K562 (cell line): Measurements from ENCODE around the gene IL17D. TPM values are rescaled to one million over a fixed set of nuclear protein-coding genes. Genes with fewer than 3 reads are reported as not detected.

ENCODE experiments used
- ATAC-seq: fragments of 200-7000 bp; cut with Tn5 transposase; 3 replicates; pipeline ENCODE4 v1.9.1; 2020; ENCODE audit warnings: moderate library complexity
- BruUV-seq: library from RNA; stranded (reverse); fragments of 400-500 nt; replicated peaks from 2 replicates; lab custom pipeline; 2021; lab: Mats Ljungman, UMichigan
- CTCF ChIA-PET: fragments of 300-600 bp; formaldehyde crosslinking; extraction: SDS; loops from one replicate; lab custom pipeline; 2021; ENCODE audit warnings: low intra/inter-chr PET ratio; lab: Yijun Ruan, JAX
- POLR2A ChIA-PET: fragments of 300-600, 350-650 bp; sonication (Branson Sonifier 250); formaldehyde crosslinking; extraction: SDS; loops from one replicate; lab custom pipeline; 2021; ENCODE audit warnings: antibody characterized with exemption, inconsistent platforms; lab: Yijun Ruan, JAX
- DNase-seq, 4 experiments: peaks; one replicate each; pipeline versions ENCODE4 v3.0.0 to v3.0.0-alpha.2; 2011 to 2018; ENCODE audit warnings: low spot score in 3 of 4, mixed read lengths in 3 of 4; ENCODE audit errors: extremely low read depth in 1 of 4
- FAIRE-seq: peaks from 2 replicates; lab custom pipeline; 2011; peaks lifted over from hg19 to GRCh38; lab: Jason Lieb, UNC
- H2AFZ ChIP-seq: 2 replicates; pipeline ENCODE4 v1.6.0; 2011; ENCODE audit warnings: low read depth, low read length, control low read depth, inconsistent platforms
- H3K27ac ChIP-seq: fragments of 200-600 bp; 3 replicates; pipeline ENCODE4 v1.8.0; 2011; ENCODE audit warnings: low read depth, mild to moderate bottlenecking, control low read depth, inconsistent platforms, low read length, moderate library complexity, mixed read lengths; ENCODE audit errors: extremely low read depth
- H3K27me3 ChIP-seq, 2 experiments: fragments of 300-600 bp in 1 of 2; 2 replicates in 1 of 2; 3 replicates in 1 of 2; pipeline versions ENCODE4 v1.6.0 to v1.8.0; 2011; ENCODE audit warnings: inconsistent platforms in 2 of 2, low read length in 2 of 2, mild to moderate bottlenecking in 1 of 2, mixed read lengths in 1 of 2, moderate library complexity in 1 of 2; ENCODE audit not compliant: control insufficient read depth in 2 of 2, insufficient read depth in 2 of 2
- H3K36me3 ChIP-seq: fragments of 300-600 bp; 3 replicates; pipeline ENCODE4 v1.8.0; 2011; ENCODE audit warnings: mild to moderate bottlenecking, low read length, inconsistent platforms; ENCODE audit not compliant: control insufficient read depth, insufficient read depth
- H3K4me1 ChIP-seq, 2 experiments: fragments of 200-600 bp in 1 of 2; replicated peaks in 1 of 2; 2 replicates in 1 of 2; 3 replicates in 1 of 2; pipeline versions ENCODE4 v1.5.1 to v1.8.0; 2011; ENCODE audit warnings: inconsistent platforms in 2 of 2, low read length in 2 of 2, mild to moderate bottlenecking in 1 of 2, mixed read lengths in 1 of 2, moderate library complexity in 1 of 2; ENCODE audit not compliant: control insufficient read depth in 2 of 2, insufficient read depth in 2 of 2
- H3K4me2 ChIP-seq: 2 replicates; pipeline ENCODE4 v1.6.1; 2011; ENCODE audit warnings: low read length, control low read depth, inconsistent platforms, mixed read lengths; ENCODE audit not compliant: insufficient read depth
- H3K4me3 ChIP-seq: fragments of 200-600 bp; sonication (generic), shearing (Covaris generic); 2 replicates; pipeline ENCODE4 v1.5.1; 2016; ENCODE audit warnings: control low read depth, inconsistent platforms
- H3K79me2 ChIP-seq: fragments of 200-600 bp; 3 replicates; pipeline ENCODE4 v1.8.0; 2011; ENCODE audit warnings: low read length, inconsistent platforms; ENCODE audit not compliant: control insufficient read depth, insufficient read depth
- H3K9ac ChIP-seq, 2 experiments: 2 replicates each; pipeline versions ENCODE4 v1.6.0 to v1.6.1; 2011; ENCODE audit warnings: low read depth in 2 of 2, low read length in 2 of 2, control low read depth in 1 of 2, inconsistent platforms in 1 of 2, mild to moderate bottlenecking in 1 of 2, mixed read lengths in 1 of 2; ENCODE audit not compliant: insufficient read depth in 1 of 2
- H3K9me1 ChIP-seq: one replicate; pipeline ENCODE4 v1.6.0; 2011; ENCODE audit warnings: inconsistent platforms, mild to moderate bottlenecking, low read length, moderate library complexity; ENCODE audit not compliant: control insufficient read depth, insufficient read depth
- H3K9me3 ChIP-seq: replicated peaks from 2 replicates; pipeline ENCODE4 v1.5.1; 2011; ENCODE audit warnings: low read depth, low read length, inconsistent platforms; ENCODE audit not compliant: control insufficient read depth, insufficient read depth
- H4K20me1 ChIP-seq: replicated peaks from 2 replicates; pipeline ENCODE4 v1.6.1; 2011; ENCODE audit warnings: low read length, inconsistent platforms, mixed read lengths; ENCODE audit not compliant: control insufficient read depth, insufficient read depth
- CEBPB ChIP-seq: fragments of 450-650 bp; IDR thresholded peaks from 2 replicates; pipeline ENCODE4 v1.6.1; 2016; ENCODE audit warnings: missing genetic modification characterization, missing compliant biosample characterization
- CHD2 ChIP-seq: IDR thresholded peaks from 2 replicates; pipeline ENCODE4 v1.6.1; 2011; ENCODE audit warnings: low read depth, low read length
- E2F8 ChIP-seq: fragments of 450-650 bp; IDR thresholded peaks from 2 replicates; pipeline ENCODE4 v1.7.1; 2018; ENCODE audit warnings: mild to moderate bottlenecking, low read depth; ENCODE audit not compliant: partially characterized antibody
- ESRRB ChIP-seq: fragments of 250-450 bp; sonication (Bioruptor Pico); IDR thresholded peaks from 2 replicates; pipeline ENCODE4 v1.5.0; 2020; ENCODE audit warnings: mild to moderate bottlenecking, moderate library complexity, borderline replicate concordance
- HNRNPL ChIP-seq: fragments of 200-400 bp; formaldehyde crosslinking; IDR thresholded peaks from 2 replicates; pipeline ENCODE4 v1.6.1; 2017; ENCODE audit warnings: low read depth, mild to moderate bottlenecking, low read length
- HSF4 ChIP-seq: fragments of 250-450 bp; sonication (Bioruptor Pico); IDR thresholded peaks from 2 replicates; pipeline ENCODE4 v2.1.2; 2022; ENCODE audit warnings: mild to moderate bottlenecking, moderate library complexity, borderline replicate concordance
- JUN ChIP-seq, 2 experiments: sonication (generic) in 1 of 2; formaldehyde crosslinking in 1 of 2; IDR thresholded peaks; 2 replicates each; pipeline versions ENCODE4 v1.6.1 to v1.8.0; 2012 to 2022; ENCODE audit warnings: borderline replicate concordance in 2 of 2, mild to moderate bottlenecking in 2 of 2, improper control_type of control experiment in 1 of 2, low read depth in 1 of 2, low read length in 1 of 2, missing genetic modification reagents in 1 of 2
- JUNB ChIP-seq: fragments of 450-650 bp; formaldehyde crosslinking; conservative IDR thresholded peaks from 2 replicates; pipeline ENCODE4 v1.4.0; 2020; ENCODE audit warnings: mild to moderate bottlenecking
- NCOA2 ChIP-seq, 2 experiments: fragments of 450-650 bp; IDR thresholded peaks; 2 replicates each; pipeline ENCODE4 v1.6.1; 2018; ENCODE audit warnings: mild to moderate bottlenecking in 2 of 2, moderate library complexity in 1 of 2; ENCODE audit not compliant: partially characterized antibody in 2 of 2
- SMAD4 ChIP-seq: fragments of 250-450 bp; sonication (Bioruptor Pico); conservative IDR thresholded peaks from 2 replicates; pipeline ENCODE4 v1.8.0; 2021; ENCODE audit warnings: inconsistent platforms, mild to moderate bottlenecking, moderate library complexity
- ZNF12 ChIP-seq: sonication (generic); formaldehyde crosslinking; IDR thresholded peaks from 2 replicates; pipeline ENCODE4 v1.4.0; 2020; ENCODE audit warnings: mild to moderate bottlenecking, missing genetic modification reagents
- ZNF253 ChIP-seq: fragments of 250-450 bp; sonication (Bioruptor Pico); conservative IDR thresholded peaks from 2 replicates; pipeline ENCODE4 v1.6.1; 2021; ENCODE audit warnings: mild to moderate bottlenecking
- ZNF3 ChIP-seq: fragments of 250-450 bp; sonication (Bioruptor Pico); IDR thresholded peaks from 2 replicates; pipeline ENCODE4 v1.5.0; 2021; ENCODE audit warnings: mild to moderate bottlenecking, moderate library complexity
- ZNF398 ChIP-seq: fragments of 250-450 bp; sonication (Bioruptor Pico); IDR thresholded peaks from 2 replicates; pipeline ENCODE4 v1.8.0; 2021; ENCODE audit warnings: moderate library complexity, mild to moderate bottlenecking, inconsistent platforms
- ZNF436 ChIP-seq: fragments of 250-450, 450-650 bp; sonication (Bioruptor Pico); formaldehyde crosslinking; IDR thresholded peaks from 2 replicates; pipeline ENCODE4 v1.7.0; 2020; ENCODE audit warnings: mild to moderate bottlenecking
- ZNF830 ChIP-seq: fragments of 250-450 bp; sonication (Bioruptor Pico); IDR thresholded peaks from 2 replicates; pipeline ENCODE4 v1.5.0; 2021; ENCODE audit warnings: mild to moderate bottlenecking
- WGBS: fragments of 100-300 bp; shearing (Covaris generic); methylation state at CpG from one replicate; pipeline ENCODE4 v1.1.6; 2016; ENCODE audit warnings: low coverage, mixed read lengths; ENCODE audit not compliant: insufficient coverage; ENCODE audit errors: missing lambda C conversion rate; 5-methylcytosine and 5-hydroxymethylcytosine counted together
- in situ Hi-C: fragments of 300-500 bp; cut with MboI; formaldehyde crosslinking; loops from 4 replicates; pipeline ENCODE4 v1.15.0; 2018; ENCODE audit warnings: inconsistent platforms, mixed read lengths
- intact Hi-C: fragments of 100-400 bp; cut with micrococcal nuclease; formaldehyde crosslinking; loops from 2 replicates; pipeline ENCODE4 v1.14.2; 2022
- polyA plus RNA-seq, 8 experiments: library from polyadenylated mRNA; depleted of rRNA in 4 of 8; stranded (reverse) in 5 of 8; unstranded in 3 of 8; fragments of >200 nt; fragmentation: Nextera tagmentation in 2 of 8; fragmentation: Illumina TruSeq in 1 of 8; extraction: Ambion mirVana in 2 of 8; extraction: Trizol in 1 of 8; gene quantifications; 2 replicates each; pipeline versions ENCODE4 v1.2.1 to v1.2.3, GENCODE V29; 2011 to 2014; ENCODE audit warnings: inconsistent platforms in 1 of 8, missing spikeins in 1 of 8
- total RNA-seq, 7 experiments: library from RNA; depleted of rRNA in 6 of 7; stranded (reverse); fragments of >200 nt in 6 of 7; fragmentation: Illumina TruSeq in 2 of 7; extraction: Trizol in 2 of 7; gene quantifications; 2 replicates each; pipeline versions ENCODE4 v1.2.1 to v1.2.3, GENCODE V29; 2011 to 2021; ENCODE audit warnings: low replicate concordance in 1 of 7
- TF ChIP-seq, protein P1 (sequence below): fragments of 250-450 bp; sonication (Bioruptor Pico); IDR thresholded peaks from 2 replicates; pipeline ENCODE4 v1.5.0; 2021
- TF ChIP-seq, protein P2 (sequence below), 2 experiments: fragments of 450-650 bp in 1 of 2; sonication (generic) in 1 of 2; formaldehyde crosslinking; conservative IDR thresholded peaks; 2 replicates each; pipeline versions ENCODE4 v1.4.0 to v1.8.1; 2020 to 2022; ENCODE audit warnings: mild to moderate bottlenecking in 1 of 2, missing genetic modification reagents in 1 of 2

Gene IL17D
- total and polyA plus RNA-seq, 9 of the 15 experiments (the other 6 are each of a cell fraction or from before 2014, with no cell fraction given): 0.04 to 0.55 (median 0.13) TPM; not detected in 4

GRCh38 chr13:20708216-20708615, 4.7 kb downstream of the IL17D start:
- CTCF ChIA-PET: no interaction called here
- TF ChIP-seq ZNF398 (no peak), ZNF3 (CRISPR knock-in tag) (no peak), ZNF253 (no peak), HSF4 (no peak), JUNB (CRISPR knock-in tag) (no peak), CHD2 (no peak), HNRNPL (no peak), JUN (IDR thresholded peaks at IDR 0.05; ENCODE audit: borderline replicate concordance, low read depth, low read length) (no peak), JUN (CRISPR knock-in tag; IDR thresholded peaks at IDR 0.05; ENCODE audit: borderline replicate concordance) (no peak), E2F8 (no peak), CEBPB (tag) (no peak), ZNF12 (CRISPR knock-in tag) (no peak), ZNF830 (no peak), SMAD4 (CRISPR knock-in tag) (no peak), ZNF436 (CRISPR knock-in tag) (no peak), ESRRB (CRISPR knock-in tag) (no peak), NCOA2 (IDR thresholded peaks at IDR 0.05; ENCODE audit: partially characterized antibody in 2 of 2) (no peak)
- TF ChIP-seq, protein P1, sequence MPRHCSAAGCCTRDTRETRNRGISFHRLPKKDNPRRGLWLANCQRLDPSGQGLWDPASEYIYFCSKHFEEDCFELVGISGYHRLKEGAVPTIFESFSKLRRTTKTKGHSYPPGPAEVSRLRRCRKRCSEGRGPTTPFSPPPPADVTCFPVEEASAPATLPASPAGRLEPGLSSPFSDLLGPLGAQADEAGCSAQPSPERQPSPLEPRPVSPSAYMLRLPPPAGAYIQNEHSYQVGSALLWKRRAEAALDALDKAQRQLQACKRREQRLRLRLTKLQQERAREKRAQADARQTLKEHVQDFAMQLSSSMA (CRISPR knock-in tag): no peak
- TF ChIP-seq, protein P2, sequence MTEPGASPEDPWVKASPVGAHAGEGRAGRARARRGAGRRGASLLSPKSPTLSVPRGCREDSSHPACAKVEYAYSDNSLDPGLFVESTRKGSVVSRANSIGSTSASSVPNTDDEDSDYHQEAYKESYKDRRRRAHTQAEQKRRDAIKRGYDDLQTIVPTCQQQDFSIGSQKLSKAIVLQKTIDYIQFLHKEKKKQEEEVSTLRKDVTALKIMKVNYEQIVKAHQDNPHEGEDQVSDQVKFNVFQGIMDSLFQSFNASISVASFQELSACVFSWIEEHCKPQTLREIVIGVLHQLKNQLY (CRISPR knock-in tag; conservative IDR thresholded peaks at IDR 0.05): no peak
- Histone ChIP-seq H3K4me1 (peaks cover 6 to 12% of the 10 kb centered on the region in 2 experiments; a peak in 4 of 5 replicates), H3K9me1 (no peaks in the 10 kb centered on the region), H3K27me3 (no peaks in the 10 kb centered on the region), H3K4me2 (no peak overlapping the region), H3K27ac (no peak overlapping the region), H4K20me1 (no peaks in the 10 kb centered on the region), H2AFZ (no peak overlapping the region), H3K9ac (no peak overlapping the region), H3K36me3 (no peaks in the 10 kb centered on the region), H3K4me3 (no peak overlapping the region), H3K79me2 (no peaks in the 10 kb centered on the region), H3K9me3 (no peaks in the 10 kb centered on the region)
- WGBS: 21% methylated on average over 2 of the region's 2 CpGs
- in situ Hi-C loops (no loop called here), intact Hi-C loops (no loop called here)
- no peak for ATAC-seq
- no peak for DNase-seq
- no TSS peak for BruUV-seq
- FAIRE-seq: no peak
- POLR2A ChIA-PET: no interaction called here
